Activated CD8-positive, alpha-beta T cell treated with anti-CD3 and anti-CD28 coated beads, Interleukin-2, amount 10 ng/mL, durations not matched to agents 7 days and 5 days (primary cell): ENCODE measurements around the gene MED15. TPM values are rescaled to one million over a fixed set of nuclear protein-coding genes. Genes with fewer than 3 reads are reported as not detected.
A peak's percentile ranks its signal among the peaks of the same experiment; 100 is the strongest.

Experiments used
- ATAC-seq: fragments of 150-1000 bp; cut with Tn5 transposase; one replicate; pipeline ENCODE4 v1.10.0; 2021; ENCODE audit warnings: moderate library complexity
- CTCF ChIA-PET: fragments of 350-600 bp; sonication (Branson Sonifier 250); formaldehyde crosslinking; loops from one replicate; lab custom pipeline; 2021; ENCODE audit warnings: antibody characterized with exemption; lab: Charles Lee
- POLR2A ChIA-PET: fragments of 350-600 bp; sonication (Branson Sonifier 250); formaldehyde crosslinking; loops from one replicate; lab custom pipeline; 2021; ENCODE audit warnings: antibody characterized with exemption; lab: Charles Lee
- DNase-seq: peaks from one replicate; pipeline ENCODE4 v3.0.0-alpha.2; 2020
- H3K27ac Mint-ChIP-seq: one replicate; pipeline ENCODE4 v1.8.0; 2021; ENCODE audit warnings: mild to moderate bottlenecking, mixed read lengths
- H3K27me3 Mint-ChIP-seq: one replicate; pipeline ENCODE4 v1.8.0; 2021; ENCODE audit warnings: low read depth, mixed read lengths
- H3K36me3 Mint-ChIP-seq: one replicate; pipeline ENCODE4 v1.8.0; 2021; ENCODE audit warnings: low read depth, mixed read lengths
- H3K4me1 Mint-ChIP-seq: one replicate; pipeline ENCODE4 v1.8.0; 2021; ENCODE audit warnings: low read depth, mixed read lengths
- H3K4me3 Mint-ChIP-seq: one replicate; pipeline ENCODE4 v1.8.0; 2021; ENCODE audit warnings: mild to moderate bottlenecking, mixed read lengths
- H3K9me3 Mint-ChIP-seq: one replicate; pipeline ENCODE4 v1.8.0; 2022; ENCODE audit warnings: mixed read lengths; ENCODE audit not compliant: insufficient read depth
- total RNA-seq, 2 experiments: library from RNA; stranded (reverse); gene quantifications; one replicate each; pipeline ENCODE4 v1.2.3, GENCODE V29; 2021

MED15 gene
- total RNA-seq, 2 experiments from 2014 or later, result 155 to 161 TPM

DNA sequence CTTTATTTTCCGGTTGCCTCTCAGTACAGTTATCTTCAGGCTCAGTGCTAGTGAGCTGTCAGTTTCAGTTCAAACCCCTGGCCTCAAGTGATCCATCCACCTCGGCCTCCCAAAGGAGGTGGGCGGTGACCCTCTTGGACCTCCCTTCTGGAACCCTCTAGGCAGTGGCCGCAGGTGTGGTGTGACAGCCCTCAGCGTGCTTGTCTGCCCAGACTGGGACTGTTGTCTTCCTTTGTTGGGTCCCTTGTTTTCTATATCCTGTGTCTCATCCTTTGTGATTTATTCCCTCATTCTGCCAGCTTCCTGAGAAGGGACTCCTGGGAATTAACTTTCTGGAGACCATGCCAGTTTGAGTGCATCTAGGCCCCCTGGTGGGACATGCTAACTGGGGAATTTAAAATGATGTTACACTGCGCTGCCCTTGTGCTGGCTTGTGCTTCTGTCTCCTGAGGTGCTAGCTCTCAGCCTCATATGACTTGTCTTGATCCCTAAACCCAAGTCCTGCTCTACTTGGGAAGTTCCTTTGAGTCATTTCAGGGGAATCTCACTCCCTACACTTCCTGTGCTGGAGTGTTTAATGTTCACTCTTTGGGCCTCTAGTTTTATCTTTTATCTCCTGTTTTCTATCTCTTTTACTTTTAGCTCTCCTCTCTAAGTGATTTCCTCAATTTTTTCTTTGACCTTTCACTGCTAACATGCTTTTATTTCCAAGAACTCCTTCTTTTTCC is 19.4 kb downstream of the MED15 start:
- POLR2A ChIA-PET, result interaction anchor here (1.0 to 1.4 kb wide), 2 partner anchors 18 to 23 kb away, joined by 3 read pairs; no protein-coding TSS in a partner anchor
- peaks cover 64% of the 10 kb centered on the region for H3K4me1 Mint-ChIP-seq
- DNase-seq (no peak), ATAC-seq (no peak)
- peak overlapping the region; percentile 51 for H3K27ac Mint-ChIP-seq
- H3K36me3 Mint-ChIP-seq, result peaks cover 52% of the 10 kb centered on the region
- no peaks in the 10 kb centered on the region for H3K9me3 Mint-ChIP-seq
- no peaks in the 10 kb centered on the region for H3K27me3 Mint-ChIP-seq
- CTCF ChIA-PET, result interaction anchor here (1.5 to 1.6 kb wide), 3 partner anchors 11 to 44 kb away, joined by 3 to 6 read pairs (median 4); no protein-coding TSS in a partner anchor
- H3K4me3 Mint-ChIP-seq, result no peak overlapping the region

- Mint-ChIP-seq H3K4me1 (peaks cover 63% of the 10 kb centered on the region), H3K27me3 (no peaks in the 10 kb centered on the region), H3K4me3 (no peak overlapping the region), H3K27ac (no peak overlapping the region), H3K9me3 (no peaks in the 10 kb centered on the region), H3K36me3 (peaks cover 51% of the 10 kb centered on the region)
- ChIA-PET POLR2A (interaction anchor here (0.7 kb wide), 1 partner anchor 134 kb away, joined by 3 read pairs; no protein-coding TSS in a partner anchor), CTCF (no interaction called here)
- no peak for DNase-seq
- ATAC-seq, result no peak
Observed at GRCh38 chr22:20528405-20528978, 21.1 kb downstream of the MED15 start.

DNA sequence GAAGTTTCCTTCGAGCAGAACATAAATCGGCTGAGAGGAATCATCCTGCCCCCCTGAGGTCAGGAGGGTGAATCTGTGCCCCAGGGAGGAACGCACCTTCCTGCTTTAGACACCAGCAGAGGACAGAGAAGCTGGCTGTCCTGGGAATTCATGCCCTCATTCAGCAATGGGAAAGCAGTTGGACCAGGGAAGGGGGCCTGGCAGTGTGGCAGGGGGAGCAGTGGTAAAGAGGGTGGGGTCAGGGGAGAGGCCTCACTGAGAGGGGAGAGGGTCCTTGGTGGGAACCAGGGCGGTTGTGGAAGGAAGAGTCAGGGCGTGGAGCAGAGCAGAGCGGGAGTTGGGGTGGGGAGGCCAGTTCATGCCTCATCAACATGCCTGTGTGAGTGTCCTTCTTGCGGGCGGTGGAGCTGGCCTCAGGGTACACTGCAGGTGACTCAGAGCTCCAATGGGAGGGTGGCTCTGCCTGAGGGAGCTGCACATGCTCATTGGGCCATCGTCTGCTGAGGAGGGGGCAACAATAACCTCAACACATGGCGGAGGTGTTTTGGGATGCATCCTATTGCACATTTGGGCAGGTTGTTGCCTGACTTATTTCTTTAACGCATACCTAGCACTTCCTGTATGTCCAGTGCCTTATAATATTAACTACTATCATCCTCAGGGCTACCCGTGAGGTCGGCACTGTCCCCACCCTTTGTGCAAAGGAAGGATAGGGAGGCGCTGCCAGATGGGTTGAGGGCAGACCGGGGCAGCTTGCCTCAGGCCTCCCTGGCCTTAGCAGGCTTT is 23.2 kb downstream of the MED15 start:
- POLR2A ChIA-PET, result interaction anchor here (0.5 to 1.0 kb wide), 2 partner anchors 19 to 22 kb away, joined by 3 read pairs; no protein-coding TSS in a partner anchor
- Mint-ChIP-seq H3K27me3 (no peaks in the 10 kb centered on the region), H3K36me3 (peaks cover 52% of the 10 kb centered on the region), H3K4me3 (no peak overlapping the region), H3K27ac (peak overlapping the region; percentile 49), H3K9me3 (no peaks in the 10 kb centered on the region), H3K4me1 (peaks cover 67% of the 10 kb centered on the region)
- no peak for ATAC-seq
- no peak for DNase-seq
- CTCF ChIA-PET, result no interaction called here

- CTCF ChIA-PET, result no interaction called here
- no peak for DNase-seq
- H3K4me3 Mint-ChIP-seq, result no peak overlapping the region
- no peaks in the 10 kb centered on the region for H3K9me3 Mint-ChIP-seq
- H3K4me1 Mint-ChIP-seq, result peaks cover 67% of the 10 kb centered on the region
- no peak overlapping the region for H3K27ac Mint-ChIP-seq
- POLR2A ChIA-PET, result interaction anchor here (1.0 kb wide), 1 partner anchor 23 kb away, joined by 3 read pairs; no protein-coding TSS in a partner anchor
- no peaks in the 10 kb centered on the region for H3K27me3 Mint-ChIP-seq
- no peak for ATAC-seq
- H3K36me3 Mint-ChIP-seq, result peaks cover 52% of the 10 kb centered on the region
Observed at GRCh38 chr22:20531154-20531403, 23.7 kb downstream of the MED15 start.

DNA sequence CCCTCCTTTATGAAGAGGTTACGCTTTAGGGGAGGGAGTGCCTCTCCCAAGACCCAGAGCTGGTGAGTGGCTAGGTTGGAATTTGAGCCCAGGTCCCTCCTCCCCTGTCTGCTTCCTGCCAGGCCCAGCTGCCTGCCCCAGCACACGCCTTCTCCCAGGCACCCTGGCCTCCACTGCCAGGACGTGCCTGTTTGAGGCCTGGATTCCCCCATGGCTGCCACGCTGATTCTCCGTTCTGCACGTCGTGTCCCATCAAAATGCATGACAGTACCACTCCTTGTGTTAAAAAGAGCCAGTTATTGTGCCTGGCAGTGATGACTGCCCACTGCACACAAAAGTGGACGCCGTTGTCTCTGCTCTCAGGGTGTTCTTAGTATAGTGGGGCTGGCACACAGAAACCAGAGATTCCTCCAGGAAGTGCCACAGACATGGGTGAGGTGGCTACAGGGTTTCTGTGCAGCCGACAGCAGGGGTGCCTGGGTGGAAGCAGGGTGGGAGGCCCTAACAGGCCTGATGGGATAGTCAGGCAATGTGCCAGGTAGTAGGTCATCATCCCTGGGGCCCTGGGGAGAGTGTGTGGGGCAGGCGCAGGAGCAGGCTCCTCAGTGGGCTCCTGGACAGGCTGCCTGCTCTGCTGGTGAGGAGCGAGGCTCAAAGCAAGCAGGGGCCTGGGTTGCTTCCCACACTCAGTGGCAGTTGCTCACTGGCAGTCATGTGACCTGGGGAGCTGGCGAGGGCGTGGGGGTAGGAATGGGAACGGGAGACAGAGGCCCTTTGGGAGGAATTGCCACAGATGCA is 24.2 kb downstream of the MED15 start:
- Mint-ChIP-seq H3K27ac (peak overlapping the region; percentile 73), H3K4me3 (no peak overlapping the region), H3K9me3 (no peaks in the 10 kb centered on the region), H3K4me1 (peaks cover 64% of the 10 kb centered on the region), H3K36me3 (peaks cover 50% of the 10 kb centered on the region), H3K27me3 (no peaks in the 10 kb centered on the region)
- peak; percentile 34 for ATAC-seq
- no peak for DNase-seq
- ChIA-PET CTCF (interaction anchor here (1.0 to 2.8 kb wide), 4 partner anchors 20 to 41 kb away, joined by 3 to 12 read pairs (median 8); no protein-coding TSS in a partner anchor), POLR2A (interaction anchor here (1.0 to 1.4 kb wide), 3 partner anchors 8 to 23 kb away, joined by 3 to 7 read pairs (median 5); no protein-coding TSS in a partner anchor)

- no peaks in the 10 kb centered on the region for H3K27me3 Mint-ChIP-seq
- H3K9me3 Mint-ChIP-seq, result no peaks in the 10 kb centered on the region
- peaks cover 61% of the 10 kb centered on the region for H3K4me1 Mint-ChIP-seq
- no peak overlapping the region for H3K4me3 Mint-ChIP-seq
- H3K27ac Mint-ChIP-seq, result peak overlapping the region; percentile 79
- ChIA-PET POLR2A (interaction anchor here (1.0 to 1.4 kb wide), 3 partner anchors 8 to 24 kb away, joined by 3 to 7 read pairs (median 5); no protein-coding TSS in a partner anchor), CTCF (interaction anchor here (1.0 to 2.8 kb wide), 7 partner anchors 10 to 40 kb away, joined by 3 to 12 read pairs (median 4); partner anchors contain the start of gene MED15)
- DNase-seq (no peak), ATAC-seq (no peak)
- peaks cover 51% of the 10 kb centered on the region for H3K36me3 Mint-ChIP-seq
Observed at GRCh38 chr22:20532256-20532993, 25.0 kb downstream of the MED15 start.

- H3K4me1 Mint-ChIP-seq, result peaks cover 56% of the 10 kb centered on the region
- H3K27me3 Mint-ChIP-seq, result no peaks in the 10 kb centered on the region
- peaks cover 55% of the 10 kb centered on the region for H3K36me3 Mint-ChIP-seq
- H3K4me3 Mint-ChIP-seq, result no peak overlapping the region
- POLR2A ChIA-PET, result interaction anchor here (1.0 to 1.4 kb wide), 3 partner anchors 9 to 25 kb away, joined by 3 to 7 read pairs (median 5); no protein-coding TSS in a partner anchor
- H3K9me3 Mint-ChIP-seq, result no peaks in the 10 kb centered on the region
- no peak for DNase-seq
- no peak for ATAC-seq
- CTCF ChIA-PET, result interaction anchor here (1.0 to 2.8 kb wide), 7 partner anchors 10 to 39 kb away, joined by 3 to 12 read pairs (median 4); partner anchors contain the start of gene MED15
- H3K27ac Mint-ChIP-seq, result peak overlapping the region; percentile 79
Observed at GRCh38 chr22:20533095-20533878, 25.9 kb downstream of the MED15 start.

GRCh38 chr22:20533879-20534265 is 26.5 kb downstream of the MED15 start:
- Mint-ChIP-seq H3K27ac (peak overlapping the region; percentile 79), H3K4me3 (no peak overlapping the region), H3K9me3 (no peaks in the 10 kb centered on the region), H3K4me1 (peaks cover 56% of the 10 kb centered on the region), H3K27me3 (no peaks in the 10 kb centered on the region), H3K36me3 (peaks cover 56% of the 10 kb centered on the region)
- DNase-seq (no peak), ATAC-seq (peak; percentile 21)
- CTCF ChIA-PET, result interaction anchor here (1.4 to 2.8 kb wide), 3 partner anchors 18 to 33 kb away, joined by 5 to 12 read pairs (median 11); no protein-coding TSS in a partner anchor
- POLR2A ChIA-PET, result interaction anchor here (0.9 kb wide), 1 partner anchor 26 kb away, joined by 3 read pairs; the partner anchor contains the start of gene MED15

DNA sequence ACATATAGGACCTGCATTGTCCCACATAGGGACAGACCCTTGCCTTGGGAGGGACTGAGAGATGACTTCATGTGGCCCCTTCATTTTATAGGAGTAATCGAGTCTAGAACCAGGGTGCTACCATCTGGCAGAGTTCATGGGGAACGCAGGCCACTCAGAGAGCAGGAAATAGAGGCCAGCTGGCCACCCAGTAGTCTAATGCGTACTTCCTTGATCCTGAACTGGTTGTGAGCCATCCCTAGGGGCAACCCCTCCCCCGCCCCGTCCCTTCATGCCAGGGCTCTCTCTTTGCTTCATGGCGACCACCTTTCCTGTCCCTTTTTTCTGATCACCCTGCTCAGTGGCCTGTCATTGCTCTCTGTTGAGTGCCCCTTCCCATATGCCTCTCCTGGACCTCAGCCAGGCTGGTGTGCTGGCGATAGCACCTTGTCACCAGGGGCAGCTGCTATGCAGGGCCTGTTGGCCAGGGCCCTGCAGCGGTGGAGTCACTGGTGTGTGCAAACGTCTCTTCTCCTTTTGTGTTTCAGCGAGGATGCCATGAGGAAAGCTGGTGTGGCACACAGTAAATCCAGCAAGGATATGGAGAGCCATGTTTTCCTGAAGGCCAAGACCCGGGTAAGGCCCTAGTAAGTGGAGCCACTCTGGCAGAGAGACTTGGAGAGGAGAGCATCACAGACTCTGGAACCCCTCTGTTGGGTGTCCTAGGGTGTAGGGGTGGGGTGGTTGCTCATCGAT is 29.3 kb downstream of the MED15 start:
- peak overlapping the region; percentile 65 for H3K27ac Mint-ChIP-seq
- H3K4me1 Mint-ChIP-seq, result peaks cover 37% of the 10 kb centered on the region
- no peaks in the 10 kb centered on the region for H3K9me3 Mint-ChIP-seq
- H3K4me3 Mint-ChIP-seq, result no peak overlapping the region
- CTCF ChIA-PET, result interaction anchor here (2.1 kb wide), 1 partner anchor 11 kb away, joined by 7 read pairs; no protein-coding TSS in a partner anchor
- DNase-seq, result no peak
- ATAC-seq, result no peak
- no peaks in the 10 kb centered on the region for H3K27me3 Mint-ChIP-seq
- POLR2A ChIA-PET, result no interaction called here
- H3K36me3 Mint-ChIP-seq, result peaks cover 64% of the 10 kb centered on the region
